CD4-positive, alpha-beta T cell treated with Interleukin-12 subunit alpha and Interleukin-12 subunit beta, for 1 hour (primary cell): ENCODE results near the gene P2RY6.
"Not testable (repeated sequence)": the region's sequence is repeated elsewhere in the genome, so short reads cannot be mapped to it uniquely, and the experiment has no call there.

Experiments
- DNase-seq: peaks from one replicate; pipeline ENCODE4 v3.0.0-alpha.2; 2020

P2RY6 gene

GRCh38 chr11:73262851-73263495 is 9.2 kb upstream of the P2RY6 start:
- DNase-seq, result no peak

GRCh38 chr11:73263640-73264039 is 8.5 kb upstream of the P2RY6 start:
- no peak for DNase-seq

- DNase-seq, result no peak
Measured at GRCh38 chr11:73265278-73265810, 6.8 kb upstream of the P2RY6 start.

GRCh38 chr11:73265853-73266645 is 6.1 kb upstream of the P2RY6 start:
- no peak for DNase-seq

GRCh38 chr11:73266646-73267020 is 5.5 kb upstream of the P2RY6 start:
- DNase-seq, result no peak

- no peak for DNase-seq
Measured at GRCh38 chr11:73267122-73267846, 4.9 kb upstream of the P2RY6 start.

- DNase-seq, result no peak
Measured at GRCh38 chr11:73267906-73268540, 4.1 kb upstream of the P2RY6 start.

GRCh38 chr11:73268671-73269271 is 3.4 kb upstream of the P2RY6 start:
- DNase-seq, result no peak

GRCh38 chr11:73269459-73270015 is 2.6 kb upstream of the P2RY6 start:
- no peak for DNase-seq

- no peak for DNase-seq
Measured at GRCh38 chr11:73270016-73270854, 1.9 kb upstream of the P2RY6 start.

- DNase-seq, result no peak
Measured at GRCh38 chr11:73270855-73271477, 1.2 kb upstream of the P2RY6 start.

- DNase-seq, result not testable (repeated sequence)
Measured at GRCh38 chr11:73271478-73271865, 666 bp upstream of the P2RY6 start.

- DNase-seq, result no peak
Measured at GRCh38 chr11:73272680-73273038, 521 bp downstream of the P2RY6 start.

- no peak for DNase-seq
Measured at GRCh38 chr11:73273222-73273895, 1.2 kb downstream of the P2RY6 start.

- DNase-seq, result not testable (repeated sequence)
Measured at GRCh38 chr11:73274191-73274590, 2.1 kb downstream of the P2RY6 start.

- no peak for DNase-seq
Measured at GRCh38 chr11:73274722-73275380, 2.7 kb downstream of the P2RY6 start.

GRCh38 chr11:73275381-73275750 is 3.2 kb downstream of the P2RY6 start:
- DNase-seq, result no peak

GRCh38 chr11:73277467-73277866 is 5.3 kb downstream of the P2RY6 start:
- no peak for DNase-seq

GRCh38 chr11:73280626-73281025 is 8.5 kb downstream of the P2RY6 start:
- DNase-seq, result no peak

GRCh38 chr11:73281201-73281741 is 9.1 kb downstream of the P2RY6 start:
- DNase-seq, result no peak
